Esophagus muscularis mucosa (tissue), 4 donors: Measurements from ENCODE around the gene NBAS. TPM values are rescaled to one million over a fixed set of nuclear protein-coding genes. Genes with fewer than 3 reads are reported as not detected.

Source experiments
- DNase-seq: peaks from one replicate; pipeline ENCODE4 v3.0.0-alpha.2; 2017; ENCODE audit errors: extremely low spot score
- H3K27ac ChIP-seq, 4 donors: fragments of 200-600 bp; sonication (generic); replicated peaks in 1 of 4; 1 replicate in 3 of 4; 2 replicates in 1 of 4; pipeline ENCODE4 v1.5.1; 2016 to 2019; ENCODE audit warnings: mild to moderate bottlenecking in 1 of 4
- H3K27me3 ChIP-seq, 4 donors: fragments of 200-600 bp; sonication (generic); one replicate each; pipeline versions ENCODE4 v1.5.1 to v1.6.0; 2016 to 2019
- H3K36me3 ChIP-seq, 4 donors: fragments of 200-600 bp; sonication (generic); one replicate each; pipeline ENCODE4 v1.5.1; 2016 to 2019
- H3K4me1 ChIP-seq, 4 donors: fragments of 200-600 bp; sonication (generic); one replicate each; pipeline ENCODE4 v1.5.1; 2016 to 2019
- H3K4me3 ChIP-seq, 4 donors: fragments of 200-600 bp; sonication (generic); 1 replicate in 2 of 4; 2 replicates in 2 of 4; pipeline ENCODE4 v1.5.1; 2016 to 2019; ENCODE audit warnings: mild to moderate bottlenecking in 4 of 4, moderate library complexity in 1 of 4
- H3K9me3 ChIP-seq, 4 donors: fragments of 200-600 bp; sonication (generic); 1 replicate in 3 of 4; 2 replicates in 1 of 4; pipeline ENCODE4 v1.5.1; 2016 to 2019
- CTCF ChIP-seq, 3 experiments: fragments of 200-600 bp in 2 of 3; fragments of 450-650 bp in 1 of 3; sonication (generic) in 2 of 3; IDR thresholded peaks; one replicate each; pipeline ENCODE4 v1.5.1; 2017 to 2019; ENCODE audit warnings: antibody characterized with exemption in 3 of 3, mild to moderate bottlenecking in 2 of 3, moderate library complexity in 1 of 3
- EP300 ChIP-seq: sonication (generic); formaldehyde crosslinking; IDR thresholded peaks from one replicate; pipeline ENCODE4 v1.6.1; 2017; ENCODE audit warnings: antibody characterized with exemption
- POLR2A ChIP-seq: fragments of 450-650 bp; IDR thresholded peaks from one replicate; pipeline ENCODE4 v1.6.1; 2017; ENCODE audit warnings: antibody characterized with exemption, moderate library complexity, mild to moderate bottlenecking, low read depth
- POLR2AphosphoS5 ChIP-seq, 2 donors: sonication (generic); formaldehyde crosslinking; IDR thresholded peaks; one replicate each; pipeline ENCODE4 v1.6.1; 2017; ENCODE audit warnings: antibody characterized with exemption in 2 of 2
- WGBS: methylation state at CpG from one replicate; pipeline ENCODE4 v1.1.5; 2018; 5-methylcytosine and 5-hydroxymethylcytosine counted together
- intact Hi-C: fragments of 100-400 bp; cut with DNase I; formaldehyde crosslinking; loops from one replicate; pipeline ENCODE4 v1.15.1; 2023
- total RNA-seq, 4 donors: library from RNA; depleted of rRNA; stranded (reverse); fragments of >200 nt; gene quantifications; one replicate each; pipeline versions ENCODE4 v1.1.0 to v1.2.1, GENCODE V29; 2016

NBAS gene
- total RNA-seq, 4 donors from 2014 or later: 39.2 to 43.6 (median 42.0) TPM

GRCh38 chr2:15306706-15307105 lies 254.4 kb downstream of the NBAS start:
- intact Hi-C loops: no loop called here
- H3K9me3 ChIP-seq: no peaks in the 10 kb centered on the region
- WGBS: 74% methylated on average over 3 of the region's 3 CpGs
- H3K4me1 ChIP-seq: no peaks in the 10 kb centered on the region
- H3K4me3 ChIP-seq: no peak overlapping the region
- no peak overlapping the region for H3K27ac ChIP-seq
- peaks cover 18 to 65% (median 29%) of the 10 kb centered on the region in 4 donors for H3K36me3 ChIP-seq
- H3K27me3 ChIP-seq: no peaks in the 10 kb centered on the region
- no peak for TF ChIP-seq POLR2AphosphoS5 (IDR thresholded peaks at IDR 0.05)
- no peak for TF ChIP-seq CTCF (IDR thresholded peaks at IDR 0.05)
- TF ChIP-seq EP300: no peak
- TF ChIP-seq POLR2A: no peak
- DNase-seq: no peak

GRCh38 chr2:15303874-15304273 lies 257.3 kb downstream of the NBAS start:
- Histone ChIP-seq H3K27ac (no peak overlapping the region), H3K36me3 (peaks cover 18 to 77% (median 34%) of the 10 kb centered on the region in 4 donors), H3K9me3 (no peaks in the 10 kb centered on the region), H3K4me3 (no peak overlapping the region), H3K4me1 (no peaks in the 10 kb centered on the region), H3K27me3 (no peaks in the 10 kb centered on the region)
- intact Hi-C loops: no loop called here
- WGBS: 91% methylated on average over 2 of the region's 2 CpGs
- TF ChIP-seq POLR2AphosphoS5 (IDR thresholded peaks at IDR 0.05): no peak
- TF ChIP-seq CTCF (IDR thresholded peaks at IDR 0.05): no peak
- no peak for TF ChIP-seq POLR2A
- no peak for TF ChIP-seq EP300
- DNase-seq: no peak

DNA sequence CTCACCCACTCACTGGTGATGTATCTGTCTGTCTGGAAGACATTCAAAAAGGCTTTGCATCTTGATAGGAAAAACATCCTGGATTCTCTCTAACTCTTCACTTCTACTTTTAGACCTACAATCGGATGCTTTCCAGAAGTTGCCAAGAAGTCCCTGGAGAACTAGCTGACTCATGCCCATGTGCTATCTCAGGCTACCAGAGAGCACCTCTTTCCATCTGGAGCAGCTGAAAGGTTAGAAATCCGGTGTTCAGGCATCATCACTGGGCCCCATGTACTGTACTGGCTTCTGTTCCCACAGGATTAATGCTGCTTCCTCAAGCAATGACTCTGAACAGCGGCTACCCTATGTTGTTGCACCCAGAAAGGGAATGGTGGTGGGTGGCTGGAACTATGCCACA lies 259.0 kb downstream of the NBAS start:
- Histone ChIP-seq H3K27ac (no peak overlapping the region), H3K9me3 (no peaks in the 10 kb centered on the region), H3K27me3 (no peaks in the 10 kb centered on the region), H3K36me3 (peaks cover 12 to 75% (median 33%) of the 10 kb centered on the region in 4 donors), H3K4me3 (no peak overlapping the region), H3K4me1 (no peaks in the 10 kb centered on the region)
- no peak for TF ChIP-seq CTCF (IDR thresholded peaks at IDR 0.05)
- TF ChIP-seq POLR2AphosphoS5 (IDR thresholded peaks at IDR 0.05): no peak
- TF ChIP-seq EP300: no peak
- TF ChIP-seq POLR2A: no peak
- WGBS: 74% methylated on average over 3 of the region's 3 CpGs
- DNase-seq: no peak
- intact Hi-C loops: no loop called here

DNA sequence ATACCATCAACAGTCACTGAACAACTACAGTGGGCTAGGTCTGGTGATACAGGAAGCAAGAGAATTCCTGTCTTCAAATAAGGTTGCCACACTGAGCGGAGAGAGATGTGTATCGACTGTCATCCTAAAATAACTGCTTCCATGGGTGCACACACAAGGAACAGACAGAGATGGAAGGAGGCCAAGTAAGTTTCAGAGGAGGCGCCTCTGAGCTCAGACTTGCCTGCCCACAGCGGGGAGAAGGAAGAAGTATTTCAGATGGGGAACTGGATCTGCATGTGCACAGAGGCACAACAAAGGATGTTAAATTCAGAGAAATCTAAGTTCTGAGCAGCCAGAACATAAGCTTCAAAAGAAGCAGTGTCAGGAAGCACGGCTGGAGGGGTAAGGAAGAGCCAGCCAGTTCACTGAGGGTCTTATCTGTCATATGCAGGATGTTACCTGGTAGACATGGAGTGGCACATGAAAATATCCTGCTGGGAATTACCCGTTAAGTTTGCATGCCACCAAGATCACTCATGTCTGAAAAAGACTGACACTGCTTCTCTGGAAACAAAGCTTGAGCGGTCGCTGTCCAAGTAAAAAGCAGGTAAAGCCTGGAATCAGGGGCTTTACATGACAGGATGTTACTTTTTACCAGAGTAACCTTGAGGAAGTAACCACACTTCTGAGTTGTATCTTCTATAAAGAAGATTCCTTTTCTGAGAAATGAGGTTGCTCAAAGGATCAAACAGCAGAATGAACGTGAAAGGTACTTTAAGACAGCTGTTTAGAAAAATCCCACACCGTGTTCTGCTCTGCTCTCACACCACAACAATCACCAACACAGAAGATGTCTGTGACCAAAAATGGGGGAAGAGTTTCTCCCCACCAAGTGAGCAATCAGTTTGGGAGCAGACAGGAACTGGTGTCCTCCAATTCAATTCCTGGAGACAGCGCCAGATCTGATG lies 260.2 kb downstream of the NBAS start:
- peaks cover 8 to 71% (median 33%) of the 10 kb centered on the region in 4 donors for H3K36me3 ChIP-seq
- 74% methylated on average over 11 of the region's 11 CpGs for WGBS

More for the DNA sequence above, 260.2 kb downstream of the NBAS start:
- TF ChIP-seq EP300 (no peak), CTCF (IDR thresholded peaks at IDR 0.05) (no peak), POLR2A (no peak), POLR2AphosphoS5 (IDR thresholded peaks at IDR 0.05) (no peak)
- DNase-seq: no peak
- no peak overlapping the region for H3K27ac ChIP-seq
- H3K4me1 ChIP-seq: no peaks in the 10 kb centered on the region
- no peaks in the 10 kb centered on the region for H3K9me3 ChIP-seq
- intact Hi-C loops: no loop called here
- H3K27me3 ChIP-seq: no peaks in the 10 kb centered on the region
- H3K4me3 ChIP-seq: no peak overlapping the region
